IMR-90 (cell line): Measurements from ENCODE around the gene MCAM. TPM values are rescaled to one million over a fixed set of nuclear protein-coding genes. Genes with fewer than 3 reads are reported as not detected.

ENCODE experiments used
- ATAC-seq: fragments of 200-7000 bp; cut with Tn5 transposase; 2 replicates; pipeline ENCODE4 v1.9.1; 2020; ENCODE audit warnings: low read depth, mild to moderate bottlenecking, moderate library complexity
- BruUV-seq: library from RNA; stranded (reverse); fragments of 400-500 nt; replicated peaks from 2 replicates; lab custom pipeline; 2021; lab: Mats Ljungman, UMichigan
- CTCF ChIA-PET: fragments of 300-600 bp; formaldehyde crosslinking; extraction: SDS; loops from one replicate; lab custom pipeline; 2021; ENCODE audit warnings: antibody characterized with exemption; lab: Yijun Ruan, JAX
- POLR2A ChIA-PET: fragments of 300-600 bp; sonication (Branson Sonifier 250); formaldehyde crosslinking; loops from one replicate; lab custom pipeline; 2022; ENCODE audit warnings: antibody characterized with exemption; ENCODE audit not compliant: unreplicated experiment; lab: Charles Lee
- DNase-seq: peaks from one replicate; pipeline ENCODE4 v3.0.0; 2013
- H2AFZ ChIP-seq: replicated peaks from 2 replicates; pipeline ENCODE3; 2013; ENCODE audit warnings: low read length, mild to moderate bottlenecking; ENCODE audit not compliant: poor library complexity
- H2AK5ac ChIP-seq: 2 replicates; pipeline ENCODE4 v1.6.1; 2013; ENCODE audit warnings: low read depth, low read length, inconsistent platforms
- H2AK9ac ChIP-seq: replicated peaks from 2 replicates; pipeline ENCODE3; 2013; ENCODE audit warnings: mild to moderate bottlenecking, low read depth, low read length, moderate library complexity; ENCODE audit not compliant: poor library complexity
- H2BK120ac ChIP-seq: 2 replicates; pipeline ENCODE4 v1.6.1; 2013; ENCODE audit warnings: low read depth, low read length, inconsistent platforms
- H2BK15ac ChIP-seq: 3 replicates; pipeline ENCODE4 v1.6.1; 2013; ENCODE audit warnings: low read depth, low read length, inconsistent platforms
- H2BK20ac ChIP-seq: 2 replicates; pipeline ENCODE4 v1.6.1; 2013; ENCODE audit warnings: low read depth, mild to moderate bottlenecking, inconsistent platforms, low read length, moderate library complexity
- H2BK5ac ChIP-seq: 2 replicates; pipeline ENCODE4 v1.6.1; 2013; ENCODE audit warnings: mild to moderate bottlenecking, low read depth, low read length, inconsistent platforms; ENCODE audit not compliant: poor library complexity, severe bottlenecking
- H3K14ac ChIP-seq: replicated peaks from 2 replicates; pipeline ENCODE4 v1.6.1; 2013; ENCODE audit warnings: low read depth, low read length, inconsistent platforms
- H3K18ac ChIP-seq: 2 replicates; pipeline ENCODE4 v1.6.1; 2013; ENCODE audit warnings: low read depth, low read length, control low read depth
- H3K23ac ChIP-seq: 2 replicates; pipeline ENCODE4 v1.6.1; 2013; ENCODE audit warnings: low read depth, low read length, inconsistent platforms
- H3K27ac ChIP-seq: 2 replicates; pipeline ENCODE4 v1.5.1; 2013; ENCODE audit warnings: mild to moderate bottlenecking, control low read depth, low read length; ENCODE audit not compliant: insufficient read depth
- H3K27me3 ChIP-seq: 2 replicates; pipeline ENCODE4 v1.6.1; 2013; ENCODE audit warnings: low read length; ENCODE audit not compliant: control insufficient read depth, insufficient read depth
- H3K36me3 ChIP-seq: 2 replicates; pipeline ENCODE4 v1.6.1; 2013; ENCODE audit warnings: low read length, mixed read lengths; ENCODE audit not compliant: control insufficient read depth, insufficient read depth
- H3K4ac ChIP-seq: 2 replicates; pipeline ENCODE4 v1.6.1; 2013; ENCODE audit warnings: low read depth, low read length, inconsistent platforms
- H3K4me1 ChIP-seq: 2 replicates; pipeline ENCODE4 v1.6.1; 2013; ENCODE audit warnings: low read length, mixed read lengths; ENCODE audit not compliant: control insufficient read depth, insufficient read depth
- H3K4me2 ChIP-seq: 2 replicates; pipeline ENCODE4 v1.6.1; 2013; ENCODE audit warnings: low read depth, mild to moderate bottlenecking, control low read depth, low read length, moderate library complexity
- H3K4me3 ChIP-seq: 2 replicates; pipeline ENCODE4 v1.5.1; 2013; ENCODE audit warnings: low read depth, mild to moderate bottlenecking, control low read depth, low read length, moderate library complexity; ENCODE audit not compliant: insufficient read depth
- H3K56ac ChIP-seq: 2 replicates; pipeline ENCODE4 v1.6.1; 2013; ENCODE audit warnings: low read length, inconsistent platforms; ENCODE audit not compliant: insufficient read depth; ENCODE audit errors: extremely low read depth
- H3K79me1 ChIP-seq, 2 experiments: 2 replicates each; pipeline ENCODE4 v1.6.1; 2013; ENCODE audit warnings: low read length in 2 of 2, inconsistent platforms in 1 of 2, low read depth in 1 of 2
- H3K9ac ChIP-seq: 2 replicates; pipeline ENCODE4 v1.6.1; 2013; ENCODE audit warnings: low read depth, low read length, control low read depth
- H3K9me1 ChIP-seq: 2 replicates; pipeline ENCODE4 v1.6.1; 2013; ENCODE audit warnings: low read length, inconsistent platforms; ENCODE audit not compliant: insufficient read depth
- H3K9me3 ChIP-seq: 2 replicates; pipeline ENCODE4 v1.6.1; 2013; ENCODE audit warnings: low read length; ENCODE audit not compliant: control insufficient read depth, insufficient read depth
- H4K20me1 ChIP-seq: 2 replicates; pipeline ENCODE4 v1.6.1; 2013; ENCODE audit warnings: low read length, inconsistent platforms; ENCODE audit not compliant: insufficient read depth
- H4K5ac ChIP-seq: 2 replicates; pipeline ENCODE4 v1.6.1; 2013; ENCODE audit warnings: mild to moderate bottlenecking, low read depth, low read length, control low read depth
- H4K8ac ChIP-seq, 2 experiments: 2 replicates each; pipeline ENCODE4 v1.6.1; 2013; ENCODE audit warnings: low read depth in 2 of 2, low read length in 2 of 2, control low read depth in 1 of 2, inconsistent platforms in 1 of 2
- H4K91ac ChIP-seq: 2 replicates; pipeline ENCODE4 v1.6.1; 2013; ENCODE audit warnings: low read depth, low read length, inconsistent platforms; ENCODE audit not compliant: insufficient read depth
- CEBPB ChIP-seq: IDR thresholded peaks from 2 replicates; pipeline ENCODE4 v1.6.1; 2012; ENCODE audit warnings: low read depth, low read length, improper control_type of control experiment
- CHD1 ChIP-seq: IDR thresholded peaks from 2 replicates; pipeline ENCODE4 v1.6.1; 2012; ENCODE audit warnings: low read depth, low read length, improper control_type of control experiment
- FOS ChIP-seq: fragments of 150-350 bp; IDR thresholded peaks from 2 replicates; pipeline ENCODE4 v1.6.1; 2016; ENCODE audit warnings: low read depth, low read length
- MAZ ChIP-seq: IDR thresholded peaks from 2 replicates; pipeline ENCODE4 v1.6.1; 2012; ENCODE audit warnings: low read depth, mild to moderate bottlenecking, low read length, improper control_type of control experiment, moderate library complexity, borderline replicate concordance
- MXI1 ChIP-seq: IDR thresholded peaks from 2 replicates; pipeline ENCODE4 v1.6.1; 2012; ENCODE audit warnings: low read depth, mild to moderate bottlenecking, low read length, moderate library complexity, borderline replicate concordance
- NFE2L2 ChIP-seq: fragments of 150-350 bp; IDR thresholded peaks from 2 replicates; pipeline ENCODE4 v1.6.1; 2016; ENCODE audit warnings: low read depth, mild to moderate bottlenecking, low read length
- POLR2A ChIP-seq: IDR thresholded peaks from 2 replicates; pipeline ENCODE4 v1.6.1; 2012; ENCODE audit warnings: mild to moderate bottlenecking, low read depth, low read length
- RAD21 ChIP-seq: IDR thresholded peaks from 2 replicates; pipeline ENCODE4 v1.6.1; 2012; ENCODE audit warnings: low read length, improper control_type of control experiment
- RCOR1 ChIP-seq: IDR thresholded peaks from 2 replicates; pipeline ENCODE4 v1.6.1; 2012; ENCODE audit warnings: mild to moderate bottlenecking, low read length, improper control_type of control experiment; ENCODE audit not compliant: insufficient replicate concordance
- SMC3 ChIP-seq: fragments of 150-350 bp; IDR thresholded peaks from 2 replicates; pipeline ENCODE4 v1.6.1; 2016; ENCODE audit warnings: low read depth, mild to moderate bottlenecking, antibody characterized with exemption, low read length, moderate library complexity
- WGBS, 2 experiments: methylation state at CpG; one replicate each; pipeline versions ENCODE4 v1.1.5 to v1.1.7; 2013; ENCODE audit warnings: missing lambda C conversion rate in 2 of 2; ENCODE audit not compliant: insufficient read length in 1 of 2; ENCODE audit errors: extremely low coverage in 2 of 2; 5-methylcytosine and 5-hydroxymethylcytosine counted together
- dilution Hi-C: fragments of 300-500 bp; cut with HindIII; formaldehyde crosslinking; loops from one replicate; pipeline ENCODE4 v1.14.3; 2018; ENCODE audit warnings: low sequenced_read_pairs; ENCODE audit not compliant: unreplicated experiment
- in situ Hi-C: fragments of 300-500 bp; cut with MboI; formaldehyde crosslinking; loops from 3 replicates; pipeline ENCODE4 v1.14.3; 2019; ENCODE audit warnings: low sequenced_read_pairs, inconsistent platforms, mixed read lengths
- intact Hi-C: fragments of 100-400 bp; cut with micrococcal nuclease; formaldehyde crosslinking; loops from 2 replicates; pipeline ENCODE4 v1.10.0; 2022
- polyA plus RNA-seq, 3 experiments: library from polyadenylated mRNA; depleted of rRNA; stranded (reverse); fragments of >200 nt; gene quantifications; 2 replicates each; pipeline ENCODE4 v1.2.3, GENCODE V29; 2012; ENCODE audit warnings: low replicate concordance in 1 of 3
- total RNA-seq: library from RNA; depleted of rRNA; stranded (reverse); fragments of >200 nt; gene quantifications from 2 replicates; pipeline ENCODE4 v1.2.3, GENCODE V29; 2012
- TF ChIP-seq, protein P1 (sequence below): conservative IDR thresholded peaks from 2 replicates; pipeline ENCODE4 v1.5.1; 2012; ENCODE audit warnings: mild to moderate bottlenecking, low read depth, low read length, improper control_type of control experiment
- TF ChIP-seq, protein P2 (sequence below): fragments of 150-350 bp; IDR thresholded peaks from 2 replicates; pipeline ENCODE4 v1.6.1; 2017; ENCODE audit warnings: mild to moderate bottlenecking, antibody characterized with exemption, low read length, low read depth
- TF ChIP-seq, protein P3 (sequence below): fragments of 150-350 bp; IDR thresholded peaks from 2 replicates; pipeline ENCODE4 v1.6.1; 2016; ENCODE audit warnings: low read depth, mild to moderate bottlenecking, low read length, moderate library complexity, borderline replicate concordance

MCAM gene
- total and polyA plus RNA-seq, 2 of the 4 experiments (the other 2 are of a cell fraction), result 95.1 to 131 TPM

DNA sequence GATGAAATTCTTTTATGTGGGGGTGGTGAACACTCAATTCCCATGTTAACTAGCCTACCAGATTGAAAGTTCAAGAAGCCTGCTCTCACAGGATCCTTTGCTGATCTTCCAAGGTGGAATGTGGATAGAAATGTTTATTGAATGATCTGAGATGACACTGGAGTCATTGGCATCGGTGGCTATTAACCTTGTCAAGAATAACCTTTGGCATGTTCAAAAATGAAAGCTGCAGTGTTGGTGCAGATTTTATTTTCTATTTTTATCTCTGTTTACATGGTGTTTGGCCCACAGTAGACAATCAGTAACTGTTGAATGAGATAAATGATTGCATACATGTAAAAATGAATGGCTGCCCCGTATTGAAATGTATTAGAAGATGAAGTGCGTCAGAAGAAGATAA, 19.0 kb downstream of the MCAM start:
- H3K27ac ChIP-seq, result no peak overlapping the region
- no peaks in the 10 kb centered on the region for H4K20me1 ChIP-seq
- H3K36me3 ChIP-seq, result peaks cover 28% of the 10 kb centered on the region
- no peak overlapping the region for H2BK120ac ChIP-seq
- peaks cover 10 to 45% of the 10 kb centered on the region in 2 experiments for H3K79me1 ChIP-seq
- CTCF ChIA-PET, result no interaction called here
- 100% methylated on average over 1 of the region's 3 CpGs; no CpG with 5 or more reads in 1 of the 2 experiments for WGBS, 2 experiments
- H3K23ac ChIP-seq, result peak overlapping the region; percentile 54; the same call in 1 of the 2 replicates
- H3K4me1 ChIP-seq, result no peaks in the 10 kb centered on the region
- no peak overlapping the region for H3K9ac ChIP-seq
- H3K9me3 ChIP-seq, result no peaks in the 10 kb centered on the region
- H4K91ac ChIP-seq, result no peak overlapping the region
- H2BK20ac ChIP-seq, result no peak overlapping the region
- BruUV-seq, result no TSS peak
- in situ Hi-C loops, result no loop called here
- peak overlapping the region; percentile 27 for H2BK5ac ChIP-seq
- POLR2A ChIA-PET, result interaction anchor here (1.0 kb wide), 1 partner anchor 11 kb away, joined by 3 read pairs; no protein-coding TSS in a partner anchor
- H4K8ac ChIP-seq, result no peak overlapping the region
- H3K27me3 ChIP-seq, result no peaks in the 10 kb centered on the region
- H3K18ac ChIP-seq, result no peak overlapping the region
- H2AFZ ChIP-seq, result no peak overlapping the region
- H3K14ac ChIP-seq, result no peak overlapping the region
- no peak overlapping the region for H3K4me3 ChIP-seq
- DNase-seq, result no peak
- no peak overlapping the region for H2AK9ac ChIP-seq
- H2AK5ac ChIP-seq, result no peak overlapping the region
- no peak overlapping the region for H4K5ac ChIP-seq
- dilution Hi-C loops, result no loop called here
- ATAC-seq, result no peak
- H2BK15ac ChIP-seq, result no peak overlapping the region
- TF ChIP-seq RCOR1 (no peak), POLR2A (no peak), MXI1 (no peak), NFE2L2 (no peak), SMC3 (no peak), FOS (no peak), MAZ (no peak), CHD1 (no peak), RAD21 (no peak), CEBPB (no peak)
- TF ChIP-seq, protein P1, sequence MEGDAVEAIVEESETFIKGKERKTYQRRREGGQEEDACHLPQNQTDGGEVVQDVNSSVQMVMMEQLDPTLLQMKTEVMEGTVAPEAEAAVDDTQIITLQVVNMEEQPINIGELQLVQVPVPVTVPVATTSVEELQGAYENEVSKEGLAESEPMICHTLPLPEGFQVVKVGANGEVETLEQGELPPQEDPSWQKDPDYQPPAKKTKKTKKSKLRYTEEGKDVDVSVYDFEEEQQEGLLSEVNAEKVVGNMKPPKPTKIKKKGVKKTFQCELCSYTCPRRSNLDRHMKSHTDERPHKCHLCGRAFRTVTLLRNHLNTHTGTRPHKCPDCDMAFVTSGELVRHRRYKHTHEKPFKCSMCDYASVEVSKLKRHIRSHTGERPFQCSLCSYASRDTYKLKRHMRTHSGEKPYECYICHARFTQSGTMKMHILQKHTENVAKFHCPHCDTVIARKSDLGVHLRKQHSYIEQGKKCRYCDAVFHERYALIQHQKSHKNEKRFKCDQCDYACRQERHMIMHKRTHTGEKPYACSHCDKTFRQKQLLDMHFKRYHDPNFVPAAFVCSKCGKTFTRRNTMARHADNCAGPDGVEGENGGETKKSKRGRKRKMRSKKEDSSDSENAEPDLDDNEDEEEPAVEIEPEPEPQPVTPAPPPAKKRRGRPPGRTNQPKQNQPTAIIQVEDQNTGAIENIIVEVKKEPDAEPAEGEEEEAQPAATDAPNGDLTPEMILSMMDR, result no peak
- TF ChIP-seq, protein P2, sequence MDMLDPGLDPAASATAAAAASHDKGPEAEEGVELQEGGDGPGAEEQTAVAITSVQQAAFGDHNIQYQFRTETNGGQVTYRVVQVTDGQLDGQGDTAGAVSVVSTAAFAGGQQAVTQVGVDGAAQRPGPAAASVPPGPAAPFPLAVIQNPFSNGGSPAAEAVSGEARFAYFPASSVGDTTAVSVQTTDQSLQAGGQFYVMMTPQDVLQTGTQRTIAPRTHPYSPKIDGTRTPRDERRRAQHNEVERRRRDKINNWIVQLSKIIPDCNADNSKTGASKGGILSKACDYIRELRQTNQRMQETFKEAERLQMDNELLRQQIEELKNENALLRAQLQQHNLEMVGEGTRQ, result no peak
- TF ChIP-seq, protein P3, sequence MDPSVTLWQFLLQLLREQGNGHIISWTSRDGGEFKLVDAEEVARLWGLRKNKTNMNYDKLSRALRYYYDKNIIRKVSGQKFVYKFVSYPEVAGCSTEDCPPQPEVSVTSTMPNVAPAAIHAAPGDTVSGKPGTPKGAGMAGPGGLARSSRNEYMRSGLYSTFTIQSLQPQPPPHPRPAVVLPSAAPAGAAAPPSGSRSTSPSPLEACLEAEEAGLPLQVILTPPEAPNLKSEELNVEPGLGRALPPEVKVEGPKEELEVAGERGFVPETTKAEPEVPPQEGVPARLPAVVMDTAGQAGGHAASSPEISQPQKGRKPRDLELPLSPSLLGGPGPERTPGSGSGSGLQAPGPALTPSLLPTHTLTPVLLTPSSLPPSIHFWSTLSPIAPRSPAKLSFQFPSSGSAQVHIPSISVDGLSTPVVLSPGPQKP, result no peak
- H3K9me1 ChIP-seq, result peaks cover 2% of the 10 kb centered on the region; the same call in 1 of the 2 replicates
- no peak overlapping the region for H3K4me2 ChIP-seq
- intact Hi-C loops, result no loop called here
- no peak overlapping the region for H3K56ac ChIP-seq
- no peak overlapping the region for H3K4ac ChIP-seq
